ENCODE results near the gene FNBP1.

- TF ChIP-seq, protein P1, sequence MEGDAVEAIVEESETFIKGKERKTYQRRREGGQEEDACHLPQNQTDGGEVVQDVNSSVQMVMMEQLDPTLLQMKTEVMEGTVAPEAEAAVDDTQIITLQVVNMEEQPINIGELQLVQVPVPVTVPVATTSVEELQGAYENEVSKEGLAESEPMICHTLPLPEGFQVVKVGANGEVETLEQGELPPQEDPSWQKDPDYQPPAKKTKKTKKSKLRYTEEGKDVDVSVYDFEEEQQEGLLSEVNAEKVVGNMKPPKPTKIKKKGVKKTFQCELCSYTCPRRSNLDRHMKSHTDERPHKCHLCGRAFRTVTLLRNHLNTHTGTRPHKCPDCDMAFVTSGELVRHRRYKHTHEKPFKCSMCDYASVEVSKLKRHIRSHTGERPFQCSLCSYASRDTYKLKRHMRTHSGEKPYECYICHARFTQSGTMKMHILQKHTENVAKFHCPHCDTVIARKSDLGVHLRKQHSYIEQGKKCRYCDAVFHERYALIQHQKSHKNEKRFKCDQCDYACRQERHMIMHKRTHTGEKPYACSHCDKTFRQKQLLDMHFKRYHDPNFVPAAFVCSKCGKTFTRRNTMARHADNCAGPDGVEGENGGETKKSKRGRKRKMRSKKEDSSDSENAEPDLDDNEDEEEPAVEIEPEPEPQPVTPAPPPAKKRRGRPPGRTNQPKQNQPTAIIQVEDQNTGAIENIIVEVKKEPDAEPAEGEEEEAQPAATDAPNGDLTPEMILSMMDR (IDR thresholded peaks at IDR 0.05; ENCODE audit: low read length) = no peak
- no peak for TF ChIP-seq EZH2phosphoT487 (IDR thresholded peaks at IDR 0.05; ENCODE audit: low read length)
Observed at GRCh38 chr9:129923589-129923988, 119.4 kb downstream of the FNBP1 start.
